NCI-H187 (cell line): ENCODE measurements around the gene RAD51B.
"Not testable (repeated sequence)": the region's sequence is repeated elsewhere in the genome, so short reads cannot be mapped to it uniquely, and the experiment has no call there.

Experiments used
- DNase-seq, 2 experiments: peaks; one replicate each; lab custom pipeline; 2025; lab: John Stamatoyannopoulos, UW

RAD51B gene

DNA sequence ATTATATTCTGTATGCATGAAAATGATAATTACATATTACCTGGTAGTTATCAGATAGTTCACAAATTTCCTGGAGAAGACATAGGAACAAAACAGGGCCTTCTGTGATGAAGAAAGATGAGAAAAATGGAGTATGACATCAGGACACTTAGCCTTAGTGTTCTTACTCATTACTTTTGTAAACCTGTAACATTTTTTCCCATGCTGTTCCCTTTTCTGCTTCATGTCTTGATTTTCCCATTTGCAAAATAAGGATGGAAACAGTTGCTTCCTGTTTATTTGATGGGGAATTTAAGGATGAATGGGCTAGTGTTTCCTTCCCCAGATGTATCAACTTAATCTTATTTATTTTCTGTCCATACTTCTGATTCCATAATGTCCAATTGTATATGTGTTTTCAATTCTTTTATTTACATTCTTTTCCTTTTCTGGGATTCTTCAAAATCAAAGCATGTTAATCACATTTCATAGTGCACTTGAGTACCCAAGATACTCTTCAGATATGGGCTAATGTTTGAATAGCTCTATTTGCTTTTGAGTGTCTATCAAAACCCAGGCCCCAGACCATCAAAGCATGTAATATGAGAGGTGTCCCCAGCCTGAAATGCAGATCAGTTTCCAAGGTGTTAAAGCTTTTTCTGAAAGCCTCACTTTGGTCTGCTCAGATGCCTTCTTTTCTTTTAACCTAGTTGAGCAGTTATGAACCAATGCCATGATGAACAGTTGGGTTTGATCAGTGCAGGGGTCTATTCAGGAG, 260.5 kb downstream of the RAD51B start:
- DNase-seq = no peak

DNA sequence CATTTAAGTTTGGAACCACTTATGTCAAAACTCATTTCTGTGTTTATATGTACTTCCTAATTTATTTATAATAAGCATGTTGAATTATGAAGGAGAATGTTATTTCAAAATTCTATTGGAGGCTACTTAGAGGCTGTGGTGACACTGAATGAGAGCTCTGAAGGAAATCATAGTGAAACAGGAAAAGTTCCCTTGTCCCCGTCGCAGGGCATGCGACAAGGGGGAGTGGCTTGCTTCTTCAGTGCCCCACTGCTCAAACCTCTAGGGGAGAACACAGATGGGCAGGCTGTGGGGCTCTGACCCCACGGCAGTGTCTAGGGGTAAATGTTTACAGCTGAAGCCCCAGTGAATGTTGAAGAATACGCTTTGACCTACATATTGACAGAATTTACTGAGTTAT, 261.9 kb downstream of the RAD51B start:
- no peak for DNase-seq

DNA sequence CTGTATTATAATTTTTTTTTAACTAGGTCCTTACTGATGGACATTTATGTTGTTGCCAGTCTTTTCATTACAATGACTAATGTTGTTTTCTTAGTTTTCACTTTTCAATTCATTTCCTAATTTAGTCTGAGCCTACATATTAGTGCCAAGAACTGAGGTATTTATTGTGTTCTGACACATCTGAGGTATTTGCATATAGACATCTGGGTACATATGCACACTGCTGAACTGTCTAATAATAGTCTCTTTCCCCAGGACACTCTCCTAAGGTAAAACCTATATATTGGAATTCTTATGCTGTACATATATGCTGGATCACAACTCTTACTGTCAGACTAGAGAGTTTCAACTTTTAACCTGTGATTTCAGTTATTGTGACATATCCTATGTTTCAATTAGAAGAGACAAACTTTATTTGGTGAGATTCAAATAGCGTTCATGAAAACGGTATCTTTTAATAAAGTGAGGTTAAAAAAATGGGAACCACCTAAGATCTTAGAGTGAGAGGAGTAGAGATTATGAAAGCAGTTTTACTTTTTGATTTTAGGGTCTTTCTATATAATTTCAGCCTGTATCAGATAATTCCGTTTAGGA, 263.2 kb downstream of the RAD51B start:
- no peak for DNase-seq

DNA sequence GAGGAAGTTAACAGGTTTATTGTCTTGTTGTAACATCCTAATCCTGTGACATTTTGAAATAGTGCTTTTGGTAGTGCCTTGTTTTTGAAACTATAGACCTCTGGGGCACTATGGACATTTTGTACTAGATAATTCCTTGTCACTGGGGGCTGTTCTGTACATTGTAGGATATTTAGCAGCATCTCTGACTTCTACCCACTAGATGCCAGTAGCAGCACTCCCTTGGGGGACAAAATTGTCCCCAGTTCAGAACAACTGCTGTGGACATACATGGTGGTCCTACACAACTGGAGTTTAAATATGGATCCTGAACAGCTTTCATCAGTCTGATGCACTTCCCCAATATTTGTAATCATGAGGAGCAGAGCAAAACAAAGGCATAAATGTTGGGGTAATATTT, 264.7 kb downstream of the RAD51B start:
- no peak for DNase-seq

DNA sequence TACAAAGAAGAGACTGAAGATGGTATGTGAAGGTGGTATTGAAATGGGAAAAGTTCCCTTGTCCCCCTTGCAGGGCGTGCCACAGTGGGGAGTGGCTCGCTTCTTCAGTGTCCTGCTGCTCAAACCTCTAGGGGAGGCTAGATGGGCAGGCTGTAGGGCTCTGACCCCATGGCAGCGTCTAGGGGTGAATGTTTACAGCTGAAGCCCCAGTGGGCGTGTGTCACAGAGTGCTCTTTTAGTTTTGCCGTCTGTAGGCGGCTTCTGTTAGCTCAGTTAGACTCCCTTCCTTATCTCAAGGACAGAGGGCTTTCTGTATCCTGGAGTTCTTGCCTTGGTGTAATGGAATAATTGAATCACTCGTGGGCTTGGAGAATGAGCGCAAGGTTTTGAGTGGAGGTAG, 266.2 kb downstream of the RAD51B start:
- no peak for DNase-seq

DNA sequence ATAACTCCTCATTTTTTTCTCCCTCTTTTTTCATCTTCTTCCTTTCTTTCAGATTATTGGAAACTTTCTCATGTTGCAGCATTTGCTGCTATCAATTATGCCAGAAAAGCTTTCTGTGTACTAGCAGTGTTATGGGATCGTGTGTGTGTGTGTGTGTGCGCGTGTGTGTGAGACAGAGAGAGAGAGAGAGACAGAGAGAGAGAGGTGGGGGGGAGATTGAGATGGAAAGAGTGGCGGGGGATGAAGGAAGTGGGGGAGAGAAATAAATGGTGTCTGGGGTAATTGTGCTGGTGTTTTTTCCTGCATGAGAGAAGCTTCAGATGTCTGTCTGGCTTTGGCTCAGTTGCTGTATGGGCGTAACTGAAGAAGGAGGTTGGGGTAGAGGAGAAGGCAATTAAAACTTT, 268.9 kb downstream of the RAD51B start:
- no peak for DNase-seq

DNA sequence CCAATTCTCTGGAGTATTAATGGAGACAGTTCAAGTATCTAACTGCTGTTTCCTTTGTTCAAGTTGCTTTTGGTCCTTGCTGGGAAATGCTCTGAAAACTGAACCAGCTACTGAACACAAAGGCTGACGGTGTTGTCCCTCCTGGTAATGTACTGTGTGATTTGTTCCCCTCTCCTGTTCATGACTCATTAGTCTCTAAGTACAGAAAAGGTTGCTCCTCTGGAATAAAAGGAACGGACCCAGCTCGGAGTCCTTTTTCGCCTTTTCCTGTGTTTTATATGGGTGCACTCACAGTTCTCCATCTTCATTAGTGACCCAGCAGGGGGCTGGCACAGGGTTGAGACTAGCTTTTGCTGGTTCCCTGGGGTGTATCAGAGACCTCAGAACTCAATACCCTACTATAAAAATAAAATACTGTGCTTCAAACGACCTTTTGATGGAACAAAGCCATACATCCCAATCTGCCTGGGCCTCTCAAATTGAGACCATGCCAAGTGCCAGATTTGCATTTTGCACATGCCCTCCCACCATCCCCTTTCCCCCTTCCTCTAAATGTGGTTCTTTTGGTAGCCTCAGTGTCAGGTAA, 269.7 kb downstream of the RAD51B start:
- DNase-seq = no peak

DNA sequence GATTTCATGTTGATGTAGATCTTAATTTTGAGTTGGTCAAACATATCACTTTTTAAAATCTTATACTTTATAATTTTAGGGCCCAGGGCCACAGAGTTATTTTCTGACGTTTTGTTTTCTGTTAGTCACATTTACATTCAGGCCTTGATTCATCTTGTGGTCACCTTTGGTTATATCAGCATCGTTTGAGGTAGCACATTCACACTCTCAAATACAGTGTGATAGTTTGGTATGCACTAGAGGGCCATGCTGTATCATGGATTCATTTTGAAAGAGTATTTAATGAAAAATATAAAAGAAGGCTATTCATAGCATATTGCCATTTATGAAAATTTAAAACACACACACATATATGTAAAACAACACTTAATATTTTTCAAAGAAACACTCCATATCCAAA, 274.6 kb downstream of the RAD51B start:
- no peak for DNase-seq

DNA sequence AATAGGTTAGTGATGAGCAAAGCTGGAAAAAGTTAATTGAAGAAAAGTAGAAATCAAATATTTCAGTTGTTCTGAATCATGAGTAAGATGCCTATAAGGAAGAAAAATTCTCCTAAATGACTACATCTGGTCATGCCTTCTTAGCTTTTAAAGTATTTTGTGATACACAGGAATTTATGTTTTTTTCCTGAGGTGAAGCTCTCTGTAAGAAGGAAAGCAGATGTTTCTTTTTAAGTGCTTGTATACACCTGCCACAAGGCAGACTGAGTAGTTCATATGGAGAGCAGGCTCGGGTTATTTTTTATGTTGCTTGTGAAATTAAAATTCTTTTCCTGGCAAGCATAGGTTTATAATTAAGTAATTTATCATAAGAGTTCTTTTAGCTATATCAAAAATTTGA, 275.2 kb downstream of the RAD51B start:
- no peak for DNase-seq

DNA sequence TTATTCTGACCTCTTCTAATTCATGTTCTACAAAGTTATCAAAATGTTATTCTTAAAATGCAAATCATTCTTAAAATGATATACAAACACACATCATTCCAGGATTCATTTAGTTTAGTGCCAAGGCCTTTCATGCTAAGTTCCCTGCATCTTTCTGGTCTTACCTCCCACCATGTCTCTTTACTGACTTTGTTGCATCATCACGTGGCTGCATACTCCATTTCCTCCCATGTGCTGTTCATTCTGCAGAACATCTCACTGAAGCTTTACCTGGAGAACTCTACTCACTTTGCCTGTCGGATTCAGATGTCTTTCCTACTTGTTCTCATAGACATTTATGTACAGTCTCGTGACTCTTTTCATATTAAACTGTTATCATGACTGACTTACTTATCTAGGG, 278.1 kb downstream of the RAD51B start:
- no peak for DNase-seq

DNA sequence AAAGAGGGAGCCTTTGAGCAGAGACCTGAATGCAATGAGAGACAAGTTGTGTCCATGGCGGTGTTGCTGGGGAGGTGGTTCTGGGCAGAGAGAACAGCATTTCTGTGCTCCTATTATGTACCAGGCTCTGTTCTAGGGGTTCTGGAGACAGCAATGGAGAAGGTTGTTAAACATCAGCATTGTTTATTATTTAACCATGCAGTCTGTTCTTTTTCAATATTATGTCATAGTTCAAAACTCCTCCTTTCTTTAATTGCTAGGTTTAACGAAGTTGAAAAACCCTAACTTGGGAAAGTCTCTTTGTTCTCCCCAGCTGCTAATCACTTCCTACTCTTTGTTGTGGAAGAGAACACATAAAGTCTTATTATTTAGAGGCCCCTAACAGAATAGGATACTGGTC, 279.3 kb downstream of the RAD51B start:
- no peak for DNase-seq

DNA sequence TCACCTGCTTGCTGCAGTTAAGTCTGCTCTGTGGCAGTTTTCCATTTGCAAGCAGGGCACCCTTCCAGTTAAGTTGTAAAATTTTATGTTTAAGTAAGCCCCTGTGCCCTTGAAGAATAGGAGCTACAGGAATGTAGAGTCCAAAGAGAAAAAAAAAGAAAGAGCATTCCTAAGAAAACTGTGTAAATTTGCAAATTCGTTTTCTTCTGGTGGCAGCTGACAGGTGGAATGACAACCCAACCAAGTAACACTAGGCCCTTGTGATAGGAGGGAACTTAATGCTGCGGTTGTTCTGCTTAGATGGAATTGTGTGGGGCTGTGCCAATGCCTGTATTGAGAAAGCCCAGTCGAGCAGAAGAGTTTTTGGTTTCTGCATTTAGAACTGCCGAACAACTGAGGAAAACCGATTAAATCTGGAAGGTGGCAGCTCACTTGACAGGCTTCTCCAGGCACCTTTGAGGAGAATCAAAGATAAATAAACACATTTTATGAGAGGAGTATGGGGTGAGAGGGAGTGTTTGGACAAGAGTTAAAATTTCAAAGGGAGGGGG, 280.0 kb downstream of the RAD51B start:
- DNase-seq = no peak

DNA sequence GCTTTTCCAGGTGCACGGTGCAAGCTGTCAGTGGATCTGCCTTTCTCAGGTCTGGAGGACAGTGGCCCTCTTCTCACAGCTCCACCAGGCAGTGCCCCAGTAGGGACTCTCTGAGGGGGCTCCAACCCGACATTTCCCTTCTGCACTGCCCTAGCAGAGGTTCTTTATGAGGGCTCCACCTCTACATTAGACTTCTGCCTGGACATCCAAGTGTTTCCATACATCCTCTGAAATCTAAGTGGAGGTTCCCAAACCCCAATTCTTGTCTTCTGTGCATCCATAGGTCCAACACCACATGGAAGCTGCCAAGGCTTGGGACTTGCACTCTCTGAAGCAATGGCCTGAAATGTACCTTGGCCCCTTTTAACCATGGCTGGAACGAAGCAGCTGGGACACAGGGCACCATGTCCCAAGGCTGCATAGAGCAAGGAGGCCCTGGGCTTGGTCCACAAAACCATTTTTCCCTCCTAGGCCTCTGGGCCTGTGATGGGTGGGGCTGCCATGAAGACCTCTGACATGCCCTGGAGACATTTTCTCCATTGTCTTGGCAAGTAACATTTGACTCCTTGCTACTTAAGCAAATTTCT, 282.2 kb downstream of the RAD51B start:
- not testable (repeated sequence) for DNase-seq

DNA sequence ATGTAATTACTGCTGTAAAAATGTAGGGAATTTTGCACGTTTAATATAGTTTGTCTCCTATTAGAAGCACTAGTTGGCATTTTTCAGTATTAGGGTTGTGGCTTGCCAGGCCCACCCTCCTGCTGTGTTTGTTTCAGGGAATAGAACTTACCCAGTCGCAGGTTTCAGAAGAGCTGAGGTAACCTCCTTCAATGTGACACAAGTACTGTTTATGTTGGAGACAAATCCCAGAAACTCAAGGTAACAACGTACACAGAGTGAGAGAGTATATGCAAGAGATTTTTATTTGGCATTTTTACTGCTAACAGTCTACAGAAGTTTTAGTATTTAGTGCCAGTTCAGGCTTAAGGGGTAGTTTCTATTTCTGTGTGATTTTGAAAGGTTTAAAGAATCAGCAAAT, 284.3 kb downstream of the RAD51B start:
- DNase-seq = no peak

DNA sequence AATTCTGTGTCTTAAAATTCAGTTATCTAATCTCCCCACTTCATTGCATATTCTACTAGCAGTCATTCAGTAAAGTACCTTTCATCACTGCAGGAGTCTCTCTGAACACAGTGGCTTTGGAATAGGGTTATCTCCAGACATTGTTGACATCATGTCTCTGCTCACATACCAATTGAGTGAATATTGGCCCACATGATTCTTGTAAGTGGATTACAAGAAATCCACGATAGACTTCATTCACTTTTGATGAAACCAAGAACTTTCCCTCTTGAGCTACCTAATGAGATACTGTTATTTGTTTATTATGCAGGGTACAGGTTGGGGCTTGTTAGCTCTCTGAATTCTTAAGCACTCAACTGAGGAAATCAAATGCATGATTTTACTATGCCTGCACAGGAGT, 284.9 kb downstream of the RAD51B start:
- no peak for DNase-seq

DNA sequence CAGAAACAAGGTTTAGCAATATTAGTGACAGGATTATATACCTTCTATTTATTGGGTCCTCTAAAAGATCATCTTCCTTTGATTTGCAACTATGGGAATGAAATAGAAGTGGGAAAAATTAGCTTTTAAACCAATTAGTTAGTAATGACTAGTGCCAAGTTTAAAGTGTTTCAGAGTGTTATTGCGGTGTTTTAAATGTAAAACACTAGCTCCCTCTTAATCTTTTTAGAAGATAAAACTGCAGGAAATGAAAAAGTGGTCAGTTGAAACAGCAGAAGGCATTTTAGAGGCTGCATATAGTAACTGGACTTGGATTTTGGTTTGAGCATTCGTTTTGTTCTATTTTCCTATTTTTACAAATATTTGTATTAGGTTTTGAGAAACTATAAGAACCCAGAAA, 286.2 kb downstream of the RAD51B start:
- DNase-seq = no peak

DNA sequence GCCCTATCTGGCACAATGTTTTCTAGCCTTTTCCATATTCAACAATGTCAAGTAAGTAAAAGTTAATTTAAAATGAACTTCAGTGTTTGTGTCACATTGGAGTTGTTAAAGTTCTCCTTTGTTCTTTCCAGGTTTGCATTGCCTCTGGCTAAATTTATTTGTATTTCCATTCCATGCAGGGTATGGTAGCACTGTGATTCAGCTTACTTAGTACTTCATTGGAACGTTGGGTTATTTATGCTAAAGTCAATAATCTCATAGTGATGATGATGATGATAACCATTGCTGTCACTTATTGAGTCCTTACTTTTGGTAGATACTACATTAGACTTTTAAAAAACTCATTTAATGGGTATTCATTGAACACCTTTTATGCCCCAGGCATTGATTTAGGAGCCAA, 286.9 kb downstream of the RAD51B start:
- DNase-seq = no peak

DNA sequence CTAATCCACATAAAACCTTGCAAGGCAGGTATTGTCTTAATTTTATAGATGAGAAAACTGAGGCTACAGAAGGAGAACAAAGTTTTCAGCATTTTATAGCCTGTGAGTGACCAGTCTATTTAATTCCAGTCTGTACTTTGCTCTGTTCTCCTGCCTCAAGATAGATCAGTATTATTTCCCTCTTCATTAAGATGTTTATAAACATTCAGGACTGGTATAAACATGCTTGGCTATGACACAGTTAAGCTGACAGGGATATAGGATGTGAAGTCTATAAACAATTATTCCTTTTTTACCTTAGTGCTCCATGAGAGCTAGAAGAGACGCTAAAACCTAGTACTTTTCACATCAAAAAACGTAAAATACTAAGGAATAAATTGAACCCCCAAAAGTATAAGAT, 287.3 kb downstream of the RAD51B start:
- no peak for DNase-seq

DNA sequence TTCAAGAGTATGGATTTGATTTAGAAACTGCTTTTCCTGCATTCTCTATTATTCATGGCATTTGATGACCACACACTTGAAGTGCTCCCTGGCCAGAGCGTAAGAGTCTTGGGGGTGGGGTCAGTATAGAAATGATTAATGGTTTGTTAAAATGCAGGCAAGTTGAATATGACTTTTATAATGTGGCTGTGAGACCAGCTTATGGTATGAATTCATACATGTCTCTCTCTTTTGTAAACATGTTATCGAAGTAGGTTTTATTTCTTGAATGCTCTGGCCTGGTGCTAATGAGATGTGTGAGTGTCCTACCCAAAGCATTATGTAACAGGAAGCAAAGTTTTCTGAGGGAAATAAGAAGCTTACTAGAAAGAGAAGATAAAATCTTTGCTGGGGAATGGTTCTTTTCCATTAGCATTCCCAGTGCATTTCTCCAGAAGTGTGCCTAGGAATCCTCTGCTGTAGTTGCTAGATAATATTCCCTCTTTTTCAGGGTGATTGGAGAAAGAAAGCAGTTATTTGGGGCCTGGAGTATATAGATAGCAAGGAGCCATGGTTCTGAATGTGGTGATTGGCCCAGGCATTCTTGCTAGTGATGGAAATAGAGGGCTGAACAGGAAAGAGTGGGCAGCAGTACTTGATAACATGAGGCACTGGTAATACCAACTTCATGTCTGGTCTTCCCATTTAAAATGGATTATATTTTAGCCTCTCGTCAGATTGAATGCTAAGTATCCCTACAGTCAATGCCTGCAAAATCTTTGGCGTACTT, 289.7 kb downstream of the RAD51B start:
- no peak for DNase-seq

DNA sequence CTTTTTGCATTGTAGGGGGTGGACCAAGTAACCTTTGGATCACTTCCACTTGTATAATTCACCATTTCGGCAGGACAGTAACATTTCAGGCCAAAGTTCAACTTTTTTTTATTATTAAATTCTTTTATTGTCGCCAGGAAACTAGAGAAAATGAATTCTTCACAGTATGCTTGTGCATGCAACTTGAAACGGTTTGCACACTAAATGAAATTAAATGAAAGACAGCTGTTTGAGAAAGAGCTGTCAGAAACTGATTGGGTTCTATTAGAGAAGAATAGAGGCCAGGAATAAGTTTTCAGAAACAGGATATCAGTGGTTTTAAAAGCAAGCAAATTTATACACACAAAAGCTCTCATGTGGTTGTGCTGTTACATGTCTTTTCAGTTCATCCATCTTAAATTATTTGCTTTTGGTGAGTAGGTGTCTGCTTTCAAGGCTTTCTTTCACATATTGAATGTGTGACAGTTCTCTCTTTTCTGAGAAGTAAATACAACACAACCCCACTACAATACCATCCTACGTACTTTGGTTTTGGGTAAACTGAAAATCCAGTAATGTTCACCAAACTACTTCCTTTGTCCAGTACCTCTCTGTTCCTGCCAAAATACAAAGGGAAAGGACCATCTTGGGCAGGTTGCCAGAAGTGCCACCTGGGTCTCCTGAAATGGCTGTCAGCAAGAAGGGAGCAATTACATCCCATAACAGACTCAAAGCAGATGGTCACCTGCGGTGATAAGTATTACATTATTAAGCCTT, 291.7 kb downstream of the RAD51B start:
- DNase-seq = peak in 1 of 2 experiments; percentile 28

DNA sequence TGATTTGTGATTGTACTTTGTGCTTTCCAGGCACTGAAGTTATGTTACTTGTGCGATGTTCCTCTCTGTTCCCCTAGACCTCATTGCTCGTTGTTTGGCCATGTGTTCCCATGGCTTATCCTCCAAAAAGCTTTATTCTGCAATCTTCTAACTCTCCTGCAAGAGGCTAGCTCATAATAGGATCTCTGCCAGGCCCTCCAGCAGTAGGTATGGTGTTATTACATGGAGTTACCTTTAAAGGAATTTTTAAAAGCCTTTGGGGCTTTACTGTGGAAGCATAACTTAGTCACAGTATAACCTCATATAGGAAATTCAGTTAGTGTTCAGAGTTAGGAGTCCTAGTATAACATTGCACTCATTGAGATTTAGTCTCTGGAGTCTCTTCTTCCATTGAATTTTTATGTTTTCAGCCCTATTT, 292.3 kb downstream of the RAD51B start:
- no peak for DNase-seq
